GM21423 (cell line): ENCODE results near the gene FOXO1.

Experiments
- ATAC-seq: cut with Tn5 transposase; IDR thresholded peaks from one replicate; pipeline ENCODE4 v1.9.1; 2021; ENCODE audit warnings: mild to moderate bottlenecking, moderate library complexity; ENCODE audit not compliant: unreplicated experiment

Gene FOXO1

DNA sequence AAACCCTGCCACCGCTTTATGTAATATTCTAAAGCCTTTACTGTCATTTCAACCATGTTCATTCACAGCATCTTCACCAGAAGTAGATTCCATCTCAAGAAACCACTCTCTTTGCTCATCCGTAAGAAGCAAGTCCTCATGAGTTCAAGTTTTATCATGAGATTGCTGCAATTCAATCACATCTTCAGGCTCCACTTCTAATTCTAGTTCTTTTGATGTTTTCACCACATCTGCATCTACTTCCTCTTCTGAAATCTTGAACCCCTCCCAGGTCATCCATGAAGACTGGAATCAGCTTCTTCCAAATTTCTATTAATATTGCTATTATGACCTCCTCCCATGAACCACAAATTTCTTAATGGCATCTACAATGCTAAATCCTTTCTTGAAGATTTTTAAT is 83.9 kb downstream of the FOXO1 start:
- ATAC-seq = no peak

GRCh38 chr13:40581277-40581579 is 85.2 kb downstream of the FOXO1 start:
- ATAC-seq = no peak

DNA sequence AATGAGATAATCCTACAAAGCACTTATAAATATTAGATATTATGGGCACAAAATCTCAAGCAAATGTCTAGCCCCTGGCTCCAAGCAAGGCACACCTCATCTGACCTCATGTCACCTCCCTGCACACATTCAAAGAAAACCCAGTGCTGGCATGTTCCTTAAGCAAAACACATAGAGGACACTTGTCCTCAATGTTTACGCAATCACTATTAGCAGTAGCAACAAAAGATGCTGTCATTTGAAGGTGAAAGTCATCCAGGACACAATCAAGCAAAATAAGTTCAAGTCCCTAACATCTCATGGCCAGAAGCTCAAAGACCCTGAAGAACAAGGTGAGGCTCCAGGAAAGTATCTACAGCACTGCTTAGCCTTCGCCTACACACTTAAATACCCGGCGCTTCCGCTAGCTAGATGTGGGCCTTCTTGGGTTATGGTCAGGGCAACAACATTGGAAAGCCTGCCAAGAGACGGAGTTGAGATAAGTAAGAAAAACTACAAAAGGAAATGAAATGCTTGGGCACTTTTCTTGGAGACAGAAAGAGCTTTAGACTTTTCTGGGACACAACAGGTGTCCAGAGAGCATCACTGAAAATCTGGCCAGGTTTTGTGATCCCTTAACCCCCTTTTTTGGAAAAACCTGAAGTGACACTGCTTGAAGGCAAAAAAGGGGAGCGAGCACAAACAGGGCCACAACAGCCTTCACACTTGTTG is 85.7 kb downstream of the FOXO1 start:
- no peak for ATAC-seq

DNA sequence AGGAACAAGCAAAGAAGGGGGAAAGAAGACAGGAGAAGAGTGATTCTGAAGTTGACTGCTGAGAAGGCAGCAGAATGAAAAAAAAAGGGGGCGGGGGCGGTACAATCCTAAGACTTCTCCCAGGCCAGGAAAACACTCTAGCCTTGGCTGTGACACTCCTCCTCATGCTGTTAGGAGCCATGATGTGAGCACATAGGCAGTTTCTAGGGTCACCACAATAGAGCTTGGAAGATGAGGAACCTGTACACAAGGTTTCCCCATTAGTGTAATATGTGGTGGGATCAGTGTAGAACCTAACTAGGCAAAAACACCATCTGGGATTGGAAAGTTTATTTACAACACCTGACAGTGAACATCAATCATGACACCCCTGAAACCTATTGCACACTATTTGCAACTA is 86.9 kb downstream of the FOXO1 start:
- ATAC-seq = no peak

- no peak for ATAC-seq
Measured at GRCh38 chr13:40578055-40578454, 88.4 kb downstream of the FOXO1 start.

DNA sequence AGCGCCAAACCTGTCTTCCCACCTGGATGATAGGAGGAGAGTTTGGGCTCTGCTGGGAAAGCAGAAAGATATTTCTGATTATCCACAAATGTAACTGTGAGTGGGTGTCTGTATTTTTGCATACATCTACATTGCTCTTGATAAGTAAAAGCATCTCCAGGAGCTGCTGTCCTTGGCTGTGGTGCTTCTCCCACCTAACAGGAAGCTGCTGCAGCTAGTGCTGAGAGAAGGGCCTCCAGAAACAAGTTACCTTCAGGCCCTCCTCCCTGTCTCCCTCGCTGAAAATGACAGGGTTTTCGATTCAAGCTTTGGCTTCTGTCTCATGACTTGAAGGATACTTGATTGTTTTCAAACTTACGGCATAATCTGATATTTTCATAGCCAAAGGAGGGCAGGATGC is 90.1 kb downstream of the FOXO1 start:
- no peak for ATAC-seq

DNA sequence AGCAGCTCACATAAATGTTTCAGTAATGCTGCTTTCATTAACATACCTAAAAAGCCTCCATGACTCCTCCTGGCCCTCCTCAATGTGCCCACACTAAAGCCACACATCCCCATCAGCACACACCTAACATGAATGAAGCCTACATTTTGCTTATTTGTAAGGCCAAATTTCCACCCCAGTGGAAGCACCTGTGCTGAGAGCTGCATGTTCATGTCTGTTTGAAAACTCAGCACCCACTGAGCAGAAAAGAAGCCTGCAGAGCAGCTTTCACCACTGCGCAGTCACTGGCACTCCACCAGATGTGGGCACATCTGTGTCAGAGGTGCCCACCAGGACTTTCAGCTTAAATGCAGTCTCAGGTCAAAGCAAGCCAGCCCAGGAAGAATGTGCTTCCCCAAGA is 93.5 kb downstream of the FOXO1 start:
- ATAC-seq = no peak

DNA sequence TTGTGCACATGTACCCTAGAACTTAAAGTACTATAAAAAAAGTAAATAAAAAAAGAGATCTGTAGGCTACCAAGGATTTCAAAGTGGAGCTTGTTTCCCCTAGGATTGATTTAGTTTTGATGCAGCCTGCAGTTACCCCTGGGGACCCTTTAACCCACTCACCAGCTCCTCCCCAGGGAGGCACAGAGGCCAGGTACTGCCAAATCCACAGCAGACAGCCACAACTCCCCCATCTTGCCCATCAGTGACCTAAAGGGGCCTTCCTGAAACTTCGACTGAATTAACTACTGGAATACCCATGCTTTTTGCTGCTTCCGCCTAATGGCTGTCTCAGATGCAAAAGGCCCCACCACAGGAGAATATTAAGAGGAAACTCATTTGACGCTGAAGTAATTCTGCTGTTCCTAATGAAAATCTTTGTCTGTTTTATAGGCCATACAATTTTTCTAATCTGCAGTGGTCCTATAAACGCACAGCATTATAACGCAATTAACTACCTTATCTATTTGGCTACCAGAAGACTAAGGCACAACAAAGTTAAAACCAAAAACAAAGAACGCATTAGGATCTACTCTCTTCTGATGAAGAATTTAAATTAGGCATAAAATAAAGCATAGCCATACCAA is 95.0 kb downstream of the FOXO1 start:
- ATAC-seq = no peak

GRCh38 chr13:40570930-40571329 is 95.5 kb downstream of the FOXO1 start:
- ATAC-seq = no peak

DNA sequence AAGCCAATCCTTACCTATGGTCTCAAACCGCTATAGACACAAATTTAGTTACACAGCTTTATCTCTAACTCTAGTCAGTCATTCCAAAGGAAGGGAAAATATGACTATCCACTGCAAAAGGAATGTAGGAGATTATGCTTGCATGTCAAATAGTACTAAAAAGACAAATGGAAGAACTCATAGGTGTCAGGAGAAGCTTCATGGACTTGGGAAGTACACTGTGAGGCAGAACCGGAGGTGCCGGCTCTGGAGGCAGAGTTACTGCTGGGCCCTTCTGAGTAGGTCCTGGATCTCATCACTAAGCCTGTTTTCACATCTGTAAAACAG is 97.5 kb downstream of the FOXO1 start:
- no peak for ATAC-seq

- ATAC-seq = no peak
Measured at GRCh38 chr13:40568246-40569023, 98.0 kb downstream of the FOXO1 start.

GRCh38 chr13:40566811-40567210 is 99.6 kb downstream of the FOXO1 start:
- no peak for ATAC-seq

DNA sequence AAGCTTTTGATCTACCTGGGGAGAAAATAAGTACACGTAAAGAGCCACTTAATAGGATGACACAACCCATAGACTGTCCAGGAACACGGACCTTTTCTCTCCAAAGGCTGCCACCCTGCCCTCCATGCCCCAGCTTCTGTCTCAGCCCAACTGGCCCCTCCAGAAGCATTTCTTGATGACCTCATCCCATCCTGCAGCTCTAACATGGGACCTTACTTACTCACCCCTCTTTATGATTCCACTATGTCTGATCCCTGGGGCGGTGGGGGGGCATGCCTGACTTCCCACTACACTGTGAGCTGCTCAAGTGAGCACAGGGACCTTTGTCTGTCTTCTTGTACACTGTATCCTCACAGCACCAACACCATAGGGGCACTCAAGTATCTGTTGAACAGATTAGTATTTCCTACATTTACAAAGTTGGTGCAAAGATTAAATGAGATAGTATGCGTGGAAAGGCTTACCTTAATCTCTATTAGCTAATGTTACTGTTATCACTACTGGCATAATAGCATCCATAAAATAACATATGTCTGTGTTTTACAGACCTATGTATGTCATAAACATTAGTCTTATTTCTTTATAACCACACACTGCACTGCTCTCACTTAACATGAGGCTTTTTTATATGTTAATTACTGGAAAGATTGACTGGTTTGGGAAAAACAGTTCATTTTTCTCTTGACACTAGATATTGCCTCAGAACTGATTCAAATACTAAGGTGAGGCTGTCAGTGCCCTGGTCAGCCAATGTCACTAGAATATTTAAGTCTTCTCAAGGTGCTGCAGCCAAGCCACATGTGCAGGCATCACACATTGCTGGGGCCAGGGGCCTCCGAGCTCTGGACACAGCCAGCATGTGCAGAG is 100.9 kb downstream of the FOXO1 start:
- no peak for ATAC-seq

GRCh38 chr13:40564342-40565001 is 102.0 kb downstream of the FOXO1 start:
- no peak for ATAC-seq

GRCh38 chr13:40563350-40564125 is 102.9 kb downstream of the FOXO1 start:
- ATAC-seq = no peak

DNA sequence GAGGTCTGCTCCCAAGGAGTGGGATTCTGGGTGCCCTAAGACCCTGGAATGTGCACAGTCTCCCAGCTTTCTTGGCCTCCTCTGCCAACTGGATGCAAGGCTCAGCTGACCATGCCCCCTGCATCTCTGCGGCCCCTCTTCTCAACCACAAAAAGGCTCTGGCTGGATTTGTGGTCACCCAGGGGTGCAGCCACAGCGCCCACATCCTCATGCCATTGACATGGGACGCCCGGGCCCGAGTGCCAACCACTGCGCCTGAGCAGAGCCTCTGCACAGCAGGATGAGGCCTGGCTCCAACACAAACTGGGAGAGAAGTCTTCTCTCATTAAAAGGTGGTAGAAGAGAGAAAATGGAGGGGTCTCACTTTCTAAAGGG is 103.5 kb downstream of the FOXO1 start:
- no peak for ATAC-seq

DNA sequence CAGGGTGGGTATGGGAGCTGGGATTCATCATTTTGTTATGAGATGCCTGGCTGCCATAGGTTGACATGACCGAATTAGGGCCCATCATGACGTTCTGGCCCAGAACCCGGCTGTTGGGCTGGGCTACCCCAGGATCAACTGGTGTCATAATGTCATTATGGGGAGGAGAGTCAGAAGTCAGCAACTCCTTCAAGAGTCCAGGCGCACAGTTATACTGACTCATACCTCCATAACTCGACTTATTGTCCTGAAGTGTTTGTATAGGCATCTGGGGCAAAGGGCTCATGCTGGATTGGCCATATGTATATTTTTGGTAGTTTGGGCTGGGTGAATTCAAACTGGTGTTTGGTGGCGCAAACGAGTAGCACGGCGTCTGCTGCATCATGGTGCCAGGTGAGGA is 106.5 kb downstream of the FOXO1 start:
- ATAC-seq = no peak

DNA sequence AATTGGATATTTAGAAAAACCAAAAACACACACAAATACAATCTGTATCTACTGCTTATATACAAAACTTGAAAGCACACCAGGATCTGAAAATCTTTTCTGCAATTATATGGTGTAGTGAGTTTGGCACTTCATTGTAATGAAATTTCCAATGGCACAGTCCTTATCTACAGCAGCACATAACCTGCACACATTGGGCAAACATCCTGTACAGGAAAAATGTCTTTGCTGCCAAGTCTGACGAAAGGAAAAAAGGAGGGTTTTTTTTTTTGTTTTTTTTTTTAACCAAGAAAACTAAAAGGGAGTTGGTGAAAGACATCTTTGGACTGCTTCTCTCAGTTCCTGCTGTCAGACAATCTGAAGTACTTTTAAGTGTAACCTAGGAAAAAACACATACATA is 107.8 kb downstream of the FOXO1 start:
- ATAC-seq = no peak

DNA sequence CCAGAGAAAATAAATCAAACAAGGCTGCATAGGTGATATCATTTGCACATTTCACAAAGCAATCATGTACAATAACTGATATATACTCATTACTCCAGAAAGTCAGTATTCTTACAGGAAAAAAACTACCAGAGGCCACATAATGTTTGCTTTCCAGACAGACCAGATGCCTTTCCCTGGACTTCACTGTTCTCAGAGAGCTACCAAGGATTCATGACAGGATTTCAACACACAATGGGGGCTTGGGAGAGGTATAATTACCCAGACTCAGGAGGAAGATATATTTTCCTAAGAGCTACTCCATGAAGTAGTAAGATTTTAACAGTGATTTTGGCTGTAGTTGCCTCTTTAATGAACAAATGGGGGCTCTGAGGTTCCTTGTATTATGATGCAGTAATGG is 110.0 kb downstream of the FOXO1 start:
- ATAC-seq = no peak

DNA sequence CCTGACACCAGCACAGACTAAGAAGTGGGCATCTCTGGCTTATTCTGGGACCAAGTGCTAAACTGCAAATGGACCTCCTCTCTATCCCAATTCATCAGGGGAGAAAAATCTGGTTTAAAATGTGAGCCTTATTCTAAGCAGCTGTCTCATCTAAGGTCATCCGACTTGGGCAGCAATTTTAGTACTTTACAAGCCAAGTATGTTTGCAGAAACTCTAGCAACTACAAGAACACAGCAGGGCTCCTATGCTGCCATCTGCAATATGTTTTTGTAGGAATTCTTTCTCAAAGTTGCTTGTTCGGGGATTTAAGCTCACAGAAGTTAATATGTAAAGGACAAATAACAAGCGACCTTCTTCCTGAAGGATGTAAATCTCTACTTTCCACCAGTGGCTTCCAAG is 113.1 kb downstream of the FOXO1 start:
- no peak for ATAC-seq
